H4 (cell line): ENCODE measurements around the gene LOXL3. TPM values are rescaled to one million over a fixed set of nuclear protein-coding genes. Genes with fewer than 3 reads are reported as not detected.
"Not testable (repeated sequence)": the region's sequence is repeated elsewhere in the genome, so short reads cannot be mapped to it uniquely, and the experiment has no call there.

Experiments
- DNase-seq: peaks from one replicate; pipeline ENCODE4 v3.0.0-alpha.2; 2015; ENCODE audit warnings: low spot score
- total RNA-seq: library from RNA; depleted of rRNA; stranded (reverse); fragments of >200 nt; shearing (Covaris generic); gene quantifications from 2 replicates; pipeline ENCODE4 v1.2.3, GENCODE V29; 2014

Gene LOXL3
- total RNA-seq, 1 experiment from 2014 or later, result 2.0 TPM

DNA sequence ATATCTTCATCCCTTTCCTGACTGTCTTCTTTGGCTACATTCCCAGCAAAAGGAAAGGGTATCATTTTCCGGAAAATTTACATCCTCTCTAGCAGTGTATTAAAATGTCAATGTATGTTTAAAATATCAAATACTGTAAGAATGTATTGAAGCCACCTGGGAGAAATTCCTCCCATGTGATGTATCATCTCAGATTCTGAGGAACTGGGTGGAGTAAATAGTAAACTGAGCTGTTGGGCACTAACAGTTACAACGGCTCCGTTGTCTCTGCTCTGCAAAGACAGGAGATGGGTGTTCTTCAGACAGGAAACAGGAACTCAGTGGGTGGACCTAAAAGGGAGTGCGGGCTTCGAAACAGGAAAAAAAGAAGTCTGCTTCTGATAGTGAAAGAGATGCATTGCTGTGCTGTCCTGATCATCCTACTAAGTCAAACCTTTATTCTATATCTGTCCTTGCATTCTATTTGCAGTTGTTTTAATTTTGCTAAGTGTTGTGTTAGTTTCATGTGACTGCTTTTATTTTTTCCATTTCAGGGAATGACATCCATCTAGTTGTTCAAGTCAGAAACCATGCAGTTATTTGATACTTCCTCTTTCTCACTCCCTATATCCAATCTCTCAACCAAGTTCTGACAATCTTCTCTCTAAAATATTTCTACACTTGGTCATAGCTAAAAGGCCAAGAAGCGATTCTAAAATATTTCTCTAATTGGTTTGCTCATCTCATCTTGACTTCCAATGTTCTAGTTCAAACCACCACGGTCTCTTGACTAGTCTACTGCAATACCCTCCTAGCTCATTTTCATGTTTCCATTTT lies 20.2 kb upstream of the LOXL3 start:
- no peak for DNase-seq

DNA sequence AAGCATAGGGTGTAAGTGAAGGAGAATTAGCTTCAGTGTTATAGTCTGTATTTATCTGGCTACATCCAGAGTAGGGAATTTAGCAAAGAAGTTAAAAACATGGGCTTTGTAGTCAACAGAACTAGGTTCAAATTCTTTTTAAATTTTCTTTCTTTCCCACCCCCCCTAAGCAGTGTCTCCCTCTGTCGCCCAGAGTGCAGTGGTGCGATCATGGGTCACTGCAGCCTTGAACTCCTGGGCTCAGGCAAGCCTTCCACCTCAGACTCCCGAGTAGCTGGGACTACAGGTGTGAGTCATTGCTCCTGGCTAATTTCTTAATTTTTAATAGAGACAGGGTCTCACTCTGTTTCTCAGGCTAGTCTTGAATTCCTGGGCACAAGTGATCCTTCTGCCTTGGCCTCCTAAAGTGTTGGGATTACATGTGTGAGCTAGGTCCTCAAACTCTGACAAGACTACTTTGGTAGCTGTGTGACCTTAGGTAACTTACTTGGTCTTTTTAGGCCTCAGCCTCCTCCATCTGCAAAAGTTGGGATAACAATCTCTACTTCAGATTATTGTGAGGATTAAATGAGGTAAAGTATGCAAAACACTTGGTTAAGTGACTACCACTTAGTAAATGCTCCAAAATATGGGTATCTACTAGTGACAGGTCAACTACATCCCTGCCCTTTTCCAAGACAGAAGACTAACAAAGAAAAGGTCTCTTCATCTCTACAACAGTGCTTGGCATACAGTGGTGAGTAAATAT lies 18.6 kb upstream of the LOXL3 start:
- DNase-seq, result no peak

DNA sequence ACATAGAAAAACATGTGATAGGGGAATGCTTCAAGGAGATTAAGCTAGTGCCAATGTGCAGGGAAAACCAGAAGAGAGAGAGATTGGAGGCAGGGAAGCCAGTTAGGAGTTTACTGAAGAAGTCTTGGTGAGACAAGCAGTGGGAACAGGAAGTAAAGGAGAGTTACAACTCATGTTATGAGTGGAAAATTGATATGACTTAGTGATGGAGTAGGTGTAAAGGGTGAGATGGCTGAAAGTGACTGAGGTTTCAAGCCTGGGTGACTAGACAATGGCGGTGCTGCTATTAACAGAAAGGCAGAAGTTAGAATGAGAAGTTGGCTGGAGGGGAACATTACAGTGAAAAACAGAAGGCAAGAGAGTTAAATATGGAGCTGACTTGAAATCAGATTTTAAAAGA lies 17.3 kb upstream of the LOXL3 start:
- no peak for DNase-seq

- no peak for DNase-seq
Measured at GRCh38 chr2:74569686-74570085, 15.9 kb upstream of the LOXL3 start.

DNA sequence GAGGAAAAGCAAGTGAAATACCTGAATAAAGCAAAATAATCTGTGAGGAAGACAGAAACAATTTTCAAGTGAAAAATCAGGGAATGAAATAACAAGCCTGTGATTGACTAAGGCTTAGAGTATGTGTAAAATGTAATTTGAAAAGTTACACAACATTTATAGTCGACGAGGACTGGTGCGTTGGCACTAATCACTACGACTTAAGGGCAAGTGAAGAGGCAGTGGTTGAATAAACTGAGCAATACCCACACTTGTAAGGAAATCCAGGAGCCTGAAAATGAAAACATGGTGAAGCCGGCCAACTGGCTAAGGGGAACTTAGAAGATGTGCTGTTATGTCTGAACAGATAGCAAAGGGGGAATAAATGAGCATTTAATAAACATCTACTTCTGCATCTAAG lies 14.1 kb upstream of the LOXL3 start:
- peak; percentile 44 for DNase-seq

- peak; percentile 36 for DNase-seq
Measured at GRCh38 chr2:74566754-74567085, 13.0 kb upstream of the LOXL3 start.

DNA sequence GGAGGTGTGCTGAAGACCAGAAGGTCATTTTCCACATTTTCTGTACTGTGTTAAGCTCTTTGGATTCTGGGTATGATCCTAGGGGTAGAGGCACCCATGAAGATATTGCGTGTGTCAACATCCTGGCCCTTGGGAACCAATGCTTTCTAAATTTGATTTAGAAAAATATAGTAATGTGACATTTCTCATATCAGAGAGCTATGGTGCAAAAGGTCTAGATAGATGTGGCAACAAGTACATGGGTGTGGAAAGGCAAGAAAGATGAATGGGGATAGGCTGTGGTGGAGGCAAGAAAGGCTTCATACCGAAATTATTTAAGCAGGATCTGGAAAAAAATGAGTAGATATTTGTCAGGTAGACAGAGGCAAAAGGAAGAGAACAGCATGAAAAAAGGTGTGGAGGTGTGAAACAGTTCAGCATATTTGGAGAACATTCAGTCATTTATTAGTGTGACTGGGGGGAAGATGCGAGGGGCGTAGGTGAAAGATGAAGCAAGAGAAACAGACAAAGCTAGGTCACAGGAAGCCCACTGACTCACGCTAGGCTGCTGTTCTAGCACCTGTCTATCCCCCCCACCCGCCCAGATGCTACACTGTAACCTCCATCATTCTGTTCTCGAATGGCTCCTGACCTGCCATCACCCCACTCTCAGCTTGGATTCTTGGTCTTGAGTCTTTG lies 12.5 kb upstream of the LOXL3 start:
- DNase-seq, result no peak

DNA sequence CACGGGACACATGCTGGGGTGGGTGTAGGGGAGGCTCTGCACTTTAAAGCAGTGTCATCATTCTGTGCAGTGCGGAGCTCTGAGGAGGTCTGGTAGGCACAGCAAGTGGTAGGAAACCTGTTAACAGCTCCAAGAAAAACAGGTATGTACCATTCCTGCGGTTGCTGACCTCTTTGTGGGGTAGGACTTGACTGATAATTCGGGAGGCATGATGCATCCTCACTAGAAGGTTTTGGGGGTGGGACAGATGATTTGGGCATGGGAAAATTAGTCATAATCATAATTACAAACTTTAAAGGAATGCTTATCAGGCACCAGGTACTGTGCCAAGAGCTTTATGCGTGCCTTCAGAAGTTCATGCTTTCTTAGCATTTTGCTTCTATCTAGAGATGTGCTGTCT lies 10.5 kb upstream of the LOXL3 start:
- no peak for DNase-seq

GRCh38 chr2:74562126-74562775 lies 8.5 kb upstream of the LOXL3 start:
- no peak for DNase-seq

DNA sequence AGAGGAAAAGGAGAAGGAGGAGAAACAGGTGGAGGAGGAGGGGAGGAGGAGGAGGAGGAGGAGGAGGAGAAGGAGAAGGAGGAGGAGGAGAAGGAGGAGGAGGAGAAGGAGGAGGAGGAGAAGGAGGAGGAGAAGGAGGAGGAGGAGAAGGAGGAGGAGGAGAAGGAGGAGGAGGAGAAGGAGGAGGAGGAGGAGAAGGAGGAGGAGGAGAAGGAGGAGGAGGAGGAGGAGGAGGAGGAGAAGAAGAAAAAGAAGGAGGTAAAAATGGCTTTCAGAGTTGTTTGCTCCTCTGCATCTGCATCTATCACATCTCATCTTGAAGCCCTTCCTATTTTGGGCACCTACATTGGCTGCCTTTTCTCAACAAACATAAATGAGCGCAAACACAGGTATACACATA lies 7.3 kb upstream of the LOXL3 start:
- DNase-seq, result not testable (repeated sequence)

- DNase-seq, result peak; percentile 32
Measured at GRCh38 chr2:74560591-74560990, 6.8 kb upstream of the LOXL3 start.

- no peak for DNase-seq
Measured at GRCh38 chr2:74559912-74560311, 6.2 kb upstream of the LOXL3 start.

- DNase-seq, result no peak
Measured at GRCh38 chr2:74558284-74559230, 4.8 kb upstream of the LOXL3 start.

DNA sequence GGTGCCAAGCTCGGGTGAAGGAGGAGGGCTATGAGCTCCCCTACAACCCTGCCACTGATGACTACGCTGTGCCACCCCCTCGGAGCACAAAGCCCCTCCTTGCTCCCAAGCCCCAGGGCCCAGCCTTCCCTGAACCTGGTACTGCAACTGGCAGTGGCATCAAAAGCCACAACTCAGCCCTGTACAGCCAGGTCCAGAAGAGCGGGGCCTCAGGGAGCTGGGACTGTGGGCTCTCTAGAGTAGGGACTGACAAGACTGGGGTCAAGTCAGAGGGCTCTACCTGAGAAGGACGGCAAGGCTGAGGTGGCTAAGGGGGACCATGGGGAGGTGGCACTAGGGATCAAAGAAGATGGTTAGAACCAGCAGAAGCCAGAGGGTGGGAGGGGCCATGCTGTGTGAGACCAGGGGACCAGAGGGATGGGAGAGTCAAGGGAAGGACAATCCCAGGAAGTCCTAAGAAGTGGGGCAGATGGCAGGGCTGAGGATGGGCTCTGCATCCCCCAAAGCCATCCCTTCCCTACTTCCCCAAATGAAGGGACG lies 3.2 kb upstream of the LOXL3 start:
- no peak for DNase-seq

GRCh38 chr2:74556159-74556558 lies 2.4 kb upstream of the LOXL3 start:
- no peak for DNase-seq

DNA sequence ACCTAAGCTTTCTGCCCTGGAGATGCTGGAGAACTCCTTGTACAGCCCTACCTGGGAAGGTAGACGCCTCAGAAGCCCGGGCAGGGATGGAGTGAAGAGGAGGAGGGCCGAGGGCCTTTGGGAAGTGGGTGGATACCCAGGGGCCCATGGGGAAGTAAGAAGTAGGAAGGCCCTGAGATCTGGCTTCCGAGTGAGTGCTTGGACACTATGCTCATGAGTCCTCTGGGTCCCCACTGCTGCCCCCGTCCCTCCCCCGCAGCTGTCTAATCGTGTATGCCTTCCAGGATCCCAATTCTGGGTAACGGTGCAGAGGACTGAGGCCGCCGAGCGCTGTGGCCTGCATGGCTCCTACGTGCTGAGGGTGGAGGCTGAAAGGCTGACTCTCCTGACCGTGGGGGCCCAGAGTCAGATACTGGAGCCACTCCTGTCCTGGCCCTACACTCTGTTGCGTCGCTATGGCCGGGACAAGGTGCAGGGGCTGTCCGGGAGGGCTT lies 1.9 kb upstream of the LOXL3 start:
- DNase-seq, result no peak

DNA sequence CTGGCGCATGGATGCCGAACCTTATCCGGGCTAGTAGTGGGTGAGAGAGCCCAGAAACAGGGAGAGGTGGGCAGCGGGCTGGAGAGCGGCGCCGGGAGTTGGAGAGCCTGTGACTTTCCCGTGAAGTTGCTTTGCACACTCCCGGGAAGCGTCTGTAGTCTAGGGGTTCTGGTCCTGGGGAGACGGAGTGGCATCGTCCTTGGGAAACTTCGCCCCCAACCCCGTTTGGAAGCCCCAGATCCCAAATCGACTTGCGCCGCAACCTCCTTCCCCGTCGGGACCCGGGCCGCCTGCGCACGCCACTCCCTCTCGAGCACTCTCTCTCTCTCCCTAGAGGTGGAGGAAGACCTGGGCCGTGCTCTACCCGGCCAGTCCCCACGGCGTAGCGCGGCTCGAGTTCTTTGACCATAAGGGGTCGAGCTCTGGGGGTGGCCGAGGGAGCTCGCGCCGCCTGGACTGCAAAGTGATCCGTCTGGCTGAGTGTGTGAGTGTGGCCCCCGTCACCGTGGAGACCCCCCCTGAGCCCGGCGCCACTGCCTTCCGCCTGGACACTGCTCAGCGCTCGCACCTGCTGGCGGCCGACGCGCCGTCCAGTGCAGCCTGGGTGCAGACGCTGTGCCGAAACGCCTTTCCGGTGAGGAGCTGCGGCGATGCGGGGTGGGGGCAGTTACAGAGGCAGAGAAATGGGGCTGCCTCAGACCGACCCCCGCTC lies 1.2 kb upstream of the LOXL3 start:
- DNase-seq, result no peak

GRCh38 chr2:74552914-74553811 lies 579 bp downstream of the LOXL3 start:
- DNase-seq, result no peak
